H9 (cell line): ENCODE data around the gene ASCC1. TPM values are rescaled to one million over a fixed set of nuclear protein-coding genes. Genes with fewer than 3 reads are reported as not detected.

Experiments
- DNase-seq: peaks from one replicate; pipeline ENCODE4 v3.0.0-alpha.2; 2017
- H2AFZ ChIP-seq: one replicate; pipeline ENCODE4 v1.6.1; 2013; ENCODE audit warnings: mild to moderate bottlenecking, low read length, control low read depth, moderate library complexity
- H2AK5ac ChIP-seq: 2 replicates; pipeline ENCODE4 v1.6.1; 2013; ENCODE audit warnings: low read length, control low read depth, mixed read lengths; ENCODE audit not compliant: insufficient read length
- H2BK120ac ChIP-seq: one replicate; pipeline ENCODE4 v1.6.1; 2013; ENCODE audit warnings: low read depth, mild to moderate bottlenecking, low read length, control low read depth, inconsistent platforms; ENCODE audit not compliant: poor library complexity, severe bottlenecking
- H2BK12ac ChIP-seq: 2 replicates; pipeline ENCODE4 v1.6.1; 2013; ENCODE audit warnings: low read length, control low read depth, mixed read lengths, low read depth; ENCODE audit not compliant: insufficient read length
- H2BK15ac ChIP-seq: 2 replicates; pipeline ENCODE4 v1.6.1; 2013; ENCODE audit warnings: low read depth, low read length, control low read depth
- H2BK20ac ChIP-seq: one replicate; pipeline ENCODE4 v1.6.1; 2013; ENCODE audit warnings: low read depth, mild to moderate bottlenecking, low read length, control low read depth, inconsistent platforms; ENCODE audit not compliant: poor library complexity, severe bottlenecking
- H2BK5ac ChIP-seq: 2 replicates; pipeline ENCODE4 v1.6.1; 2013; ENCODE audit warnings: low read length, control low read depth, mixed read lengths; ENCODE audit not compliant: insufficient read length
- H3K14ac ChIP-seq: 2 replicates; pipeline ENCODE4 v1.6.1; 2013; ENCODE audit warnings: low read length, control low read depth; ENCODE audit not compliant: insufficient read depth
- H3K18ac ChIP-seq: 2 replicates; pipeline ENCODE4 v1.6.1; 2013; ENCODE audit warnings: low read depth, mild to moderate bottlenecking, mixed read lengths, low read length, control low read depth; ENCODE audit not compliant: insufficient read length
- H3K23ac ChIP-seq: 2 replicates; pipeline ENCODE4 v1.6.1; 2013; ENCODE audit warnings: low read length, control low read depth, mixed read lengths, low read depth; ENCODE audit not compliant: insufficient read length
- H3K23me2 ChIP-seq: 2 replicates; pipeline ENCODE4 v1.6.1; 2013; ENCODE audit warnings: low read depth, mild to moderate bottlenecking, mixed read lengths, low read length, control low read depth; ENCODE audit not compliant: insufficient read length, poor library complexity, severe bottlenecking
- H3K27ac ChIP-seq: 2 replicates; pipeline ENCODE4 v1.5.1; 2013; ENCODE audit warnings: low read length, control low read depth, mixed read lengths, low read depth; ENCODE audit not compliant: insufficient read length
- H3K27me3 ChIP-seq: 2 replicates; pipeline ENCODE4 v1.6.1; 2013; ENCODE audit warnings: low read length, control low read depth, inconsistent platforms; ENCODE audit not compliant: insufficient read depth
- H3K4ac ChIP-seq: 2 replicates; pipeline ENCODE4 v1.6.1; 2013; ENCODE audit warnings: low read depth, mild to moderate bottlenecking, control low read depth, inconsistent platforms, low read length, moderate library complexity
- H3K4me1 ChIP-seq: 2 replicates; pipeline ENCODE4 v1.6.1; 2013; ENCODE audit warnings: low read length, control low read depth, inconsistent platforms; ENCODE audit not compliant: insufficient read depth
- H3K4me2 ChIP-seq: 2 replicates; pipeline ENCODE4 v1.6.1; 2013; ENCODE audit warnings: low read length, control low read depth, mixed read lengths; ENCODE audit not compliant: insufficient read length, insufficient read depth
- H3K56ac ChIP-seq: 2 replicates; pipeline ENCODE4 v1.6.1; 2013; ENCODE audit warnings: low read depth, mild to moderate bottlenecking, mixed read lengths, low read length, control low read depth; ENCODE audit not compliant: insufficient read length
- H3K79me1 ChIP-seq: 2 replicates; pipeline ENCODE4 v1.6.1; 2013; ENCODE audit warnings: low read depth, mild to moderate bottlenecking, moderate library complexity, low read length, control low read depth, inconsistent platforms; ENCODE audit not compliant: insufficient read depth, poor library complexity, severe bottlenecking
- H3K79me2 ChIP-seq: 2 replicates; pipeline ENCODE4 v1.6.1; 2013; ENCODE audit warnings: low read length, control low read depth, inconsistent platforms; ENCODE audit not compliant: insufficient read depth
- H3K9ac ChIP-seq: 2 replicates; pipeline ENCODE4 v1.6.1; 2013; ENCODE audit warnings: low read length, control low read depth, mixed read lengths; ENCODE audit not compliant: insufficient read length; ENCODE audit errors: extremely low read depth
- H3K9me3 ChIP-seq: one replicate; pipeline ENCODE4 v1.6.1; 2013; ENCODE audit warnings: low read depth, low read length, inconsistent platforms; ENCODE audit not compliant: control insufficient read depth
- H3T11ph ChIP-seq: one replicate; pipeline ENCODE4 v1.6.1; 2013; ENCODE audit warnings: mild to moderate bottlenecking, low read length, control low read depth, inconsistent platforms
- H4K20me1 ChIP-seq: one replicate; pipeline ENCODE4 v1.6.1; 2013; ENCODE audit not compliant: control insufficient read depth, insufficient read length, insufficient read depth
- H4K5ac ChIP-seq: 2 replicates; pipeline ENCODE4 v1.6.1; 2013; ENCODE audit warnings: low read depth, mild to moderate bottlenecking, mixed read lengths, low read length, control low read depth; ENCODE audit not compliant: insufficient read length
- H4K8ac ChIP-seq: replicated peaks from 2 replicates; pipeline ENCODE4 v1.6.1; 2013; ENCODE audit warnings: low read length, control low read depth, mixed read lengths, low read depth; ENCODE audit not compliant: insufficient read length
- H4K91ac ChIP-seq: 2 replicates; pipeline ENCODE4 v1.6.1; 2013; ENCODE audit warnings: low read depth, mild to moderate bottlenecking, moderate library complexity, mixed read lengths, low read length, control low read depth; ENCODE audit not compliant: insufficient read length
- H3K27ac Mint-ChIP-seq, 3 experiments: 2 replicates in 2 of 3; 3 replicates in 1 of 3; pipeline ENCODE4 v1.8.0; 2020 to 2021; ENCODE audit warnings: mixed read lengths in 3 of 3, mild to moderate bottlenecking in 1 of 3, moderate library complexity in 1 of 3
- H3K27me3 Mint-ChIP-seq: 2 replicates; pipeline ENCODE4 v1.8.0; 2021; ENCODE audit warnings: low read depth, mild to moderate bottlenecking, moderate library complexity, mixed read lengths
- H3K36me3 Mint-ChIP-seq, 3 experiments: 2 replicates in 2 of 3; 3 replicates in 1 of 3; pipeline ENCODE4 v1.8.0; 2020 to 2021; ENCODE audit warnings: low read depth in 3 of 3, mixed read lengths in 3 of 3; ENCODE audit not compliant: insufficient read depth in 1 of 3
- H3K4me1 Mint-ChIP-seq, 2 experiments: 2 replicates each; pipeline ENCODE4 v1.8.0; 2020; ENCODE audit warnings: mixed read lengths in 2 of 2
- H3K4me3 Mint-ChIP-seq, 2 experiments: 2 replicates in 1 of 2; 3 replicates in 1 of 2; pipeline ENCODE4 v1.8.0; 2020 to 2021; ENCODE audit warnings: mild to moderate bottlenecking in 2 of 2, mixed read lengths in 2 of 2, moderate library complexity in 1 of 2
- H3K9me3 Mint-ChIP-seq, 2 experiments: 2 replicates in 1 of 2; 3 replicates in 1 of 2; pipeline ENCODE4 v1.8.0; 2020; ENCODE audit warnings: mild to moderate bottlenecking in 2 of 2, mixed read lengths in 2 of 2, moderate library complexity in 1 of 2
- CTCF ChIP-seq: fragments of 200-600 bp; sonication (generic); conservative IDR thresholded peaks from 3 replicates; pipeline ENCODE4 v1.8.0; 2021; ENCODE audit warnings: antibody characterized with exemption, mild to moderate bottlenecking
- WGBS: extraction: QIAGEN DNeasy Blood & Tissue Kit; methylation state at CpG from one replicate; pipeline ENCODE4 v1.1.7; 2013; ENCODE audit warnings: missing lambda C conversion rate, low lambda C conversion rate, mixed read lengths; ENCODE audit not compliant: insufficient read length; ENCODE audit errors: extremely low coverage; 5-methylcytosine and 5-hydroxymethylcytosine counted together
- total RNA-seq: library from RNA; stranded (reverse); gene quantifications from 2 replicates; pipeline ENCODE4 v1.2.1, GENCODE V29; 2021

ASCC1 gene
- total RNA-seq, 1 experiment from 2014 or later: 41.2 TPM

GRCh38 chr10:72162978-72163377 lies 53.1 kb downstream of the ASCC1 start:
- no peak overlapping the region for H2BK5ac ChIP-seq
- no peak overlapping the region for H3T11ph ChIP-seq
- H3K79me1 ChIP-seq: no peaks in the 10 kb centered on the region
- no peak overlapping the region for H4K8ac ChIP-seq
- no peaks in the 10 kb centered on the region for H3K4me1 ChIP-seq
- H4K5ac ChIP-seq: no peak overlapping the region
- H2AFZ ChIP-seq: no peak overlapping the region
- no peak overlapping the region for H2BK12ac ChIP-seq
- no peak overlapping the region for H2AK5ac ChIP-seq
- no peak overlapping the region for H3K23ac ChIP-seq
- H2BK15ac ChIP-seq: no peak overlapping the region
- no peak overlapping the region for H3K4ac ChIP-seq
- H3K9me3 ChIP-seq: no peaks in the 10 kb centered on the region
- no peak overlapping the region for H2BK120ac ChIP-seq
- no peaks in the 10 kb centered on the region for H3K27me3 ChIP-seq
- no peak overlapping the region for H3K27ac ChIP-seq
- no peak overlapping the region for H2BK20ac ChIP-seq
- Mint-ChIP-seq H3K4me1 (no peaks in the 10 kb centered on the region), H3K4me3 (no peak overlapping the region), H3K27ac (no peak overlapping the region; a peak in 1 of 7 replicates), H3K9me3 (no peaks in the 10 kb centered on the region), H3K36me3 (peaks cover 0 to 8% (median 3%) of the 10 kb centered on the region in 3 experiments; a peak in 3 of 7 replicates), H3K27me3 (no peaks in the 10 kb centered on the region)
- WGBS: no CpG with 5 or more reads among the region's 1 CpG
- H3K4me2 ChIP-seq: no peak overlapping the region
- TF ChIP-seq CTCF: no peak
- H3K9ac ChIP-seq: no peak overlapping the region
- no peaks in the 10 kb centered on the region for H3K79me2 ChIP-seq
- no peak overlapping the region for H3K18ac ChIP-seq
- H3K23me2 ChIP-seq: no peaks in the 10 kb centered on the region
- no peak overlapping the region for H4K91ac ChIP-seq
- H4K20me1 ChIP-seq: no peaks in the 10 kb centered on the region
- H3K14ac ChIP-seq: no peak overlapping the region
- no peak for DNase-seq
- no peak overlapping the region for H3K56ac ChIP-seq
